Mucosa of descending colon (tissue), 3 donors: ENCODE results near the gene INPP5A. TPM values are rescaled to one million over a fixed set of nuclear protein-coding genes. Genes with fewer than 3 reads are reported as not detected.
A peak's percentile ranks its signal among the peaks of the same experiment; 100 is the strongest.

Source experiments
- ATAC-seq: fragments of 200-7000 bp; cut with Tn5 transposase; one replicate; pipeline ENCODE4 v1.9.1; 2020; ENCODE audit warnings: mild to moderate bottlenecking, moderate library complexity
- DNase-seq, 3 donors: peaks; one replicate each; pipeline ENCODE4 v3.0.0-alpha.2; 2020
- H3K36me3 ChIP-seq: fragments of 200-600 bp; one replicate; pipeline ENCODE4 v1.8.0; 2021; ENCODE audit warnings: low read depth, mild to moderate bottlenecking
- H3K4me1 ChIP-seq: fragments of 200-600 bp; one replicate; pipeline ENCODE4 v1.8.0; 2021; ENCODE audit warnings: low read depth, mild to moderate bottlenecking
- H3K4me3 ChIP-seq: fragments of 200-600 bp; one replicate; pipeline ENCODE4 v1.8.0; 2021; ENCODE audit warnings: mild to moderate bottlenecking
- H3K9me3 ChIP-seq: fragments of 200-600 bp; one replicate; pipeline ENCODE4 v1.8.0; 2021; ENCODE audit warnings: mild to moderate bottlenecking
- CTCF ChIP-seq: fragments of 200-600 bp; IDR thresholded peaks from one replicate; pipeline ENCODE4 v1.8.0; 2022; ENCODE audit warnings: antibody characterized with exemption, mild to moderate bottlenecking
- intact Hi-C, 2 donors: fragments of 100-400 bp; cut with DNase I in 1 of 2; cut with micrococcal nuclease in 1 of 2; formaldehyde crosslinking; loops; one replicate each; pipeline versions ENCODE4 v1.11.0 to v1.11.1; 2022; cut with DNase I, micrococcal nuclease
- total RNA-seq, 3 donors: library from RNA; stranded (reverse); fragmentation: NEBNext Ultra II Directional in 2 of 3; extraction: Animal tissue kit (Norgen Biotek cat#: 25700) in 2 of 3; gene quantifications; one replicate each; pipeline versions ENCODE4 v1.2.1 to v1.2.4, GENCODE V29; 2021 to 2023
- donor health status: DM: no; HTN: no; CAD: no; lungs with moderate emphysema.
- donor health status: DM: no; HTN: no; CAD: no.
- donor health status: DM: no; HTN: yes; CAD: no.

Gene INPP5A
- total RNA-seq, 3 donors from 2014 or later: 31.7 to 92.8 (median 32.0) TPM

- intact Hi-C loops: no loop called here
- Histone ChIP-seq H3K9me3 (peaks cover 3% of the 10 kb centered on the region), H3K36me3 (no peaks in the 10 kb centered on the region), H3K4me1 (peaks cover 17% of the 10 kb centered on the region), H3K4me3 (no peak overlapping the region)
- ATAC-seq: no peak
- peak in 2 of 3 donors; percentile 13 to 23 for DNase-seq
- TF ChIP-seq CTCF: no peak
Measured at GRCh38 chr10:132698211-132698751, 160.7 kb downstream of the INPP5A start.

GRCh38 chr10:132698761-132699391 lies 161.3 kb downstream of the INPP5A start:
- ATAC-seq (no peak), DNase-seq (peak in 1 of 3 donors; percentile 24)
- peaks cover 17% of the 10 kb centered on the region for H3K4me1 ChIP-seq
- no peak for TF ChIP-seq CTCF
- H3K36me3 ChIP-seq: no peaks in the 10 kb centered on the region
- intact Hi-C loops: no loop called here
- no peak overlapping the region for H3K4me3 ChIP-seq
- peaks cover 3% of the 10 kb centered on the region for H3K9me3 ChIP-seq

- intact Hi-C loops: no loop called here
- H3K4me3 ChIP-seq: no peak overlapping the region
- no peaks in the 10 kb centered on the region for H3K36me3 ChIP-seq
- DNase-seq: peak in 2 of 3 donors; percentile 33 to 43
- TF ChIP-seq CTCF: no peak
- no peak for ATAC-seq
- H3K4me1 ChIP-seq: peaks cover 17% of the 10 kb centered on the region
- H3K9me3 ChIP-seq: peaks cover 3% of the 10 kb centered on the region
Measured at GRCh38 chr10:132699411-132700155, 162.0 kb downstream of the INPP5A start.

GRCh38 chr10:132700156-132701098 lies 162.8 kb downstream of the INPP5A start:
- peaks cover 5% of the 10 kb centered on the region for H3K9me3 ChIP-seq
- no peak overlapping the region for H3K4me3 ChIP-seq
- intact Hi-C loops: no loop called here
- peaks cover 17% of the 10 kb centered on the region for H3K4me1 ChIP-seq
- TF ChIP-seq CTCF: no peak
- peak; percentile 85 for ATAC-seq
- DNase-seq: peak; percentile 62 to 79 (median 66)
- H3K36me3 ChIP-seq: no peaks in the 10 kb centered on the region
